HCT116 (cell line): ENCODE data around the gene MUC5B. TPM values are rescaled to one million over a fixed set of nuclear protein-coding genes. Genes with fewer than 3 reads are reported as not detected.

Experiments used
- ATAC-seq: fragments of 200-7000 bp; cut with Tn5 transposase; 2 replicates; pipeline ENCODE4 v1.9.1; 2020; ENCODE audit warnings: mild to moderate bottlenecking, moderate library complexity
- BruUV-seq: library from RNA; stranded (reverse); fragments of 400-500 nt; replicated peaks from 2 replicates; lab custom pipeline; 2021; lab: Mats Ljungman, UMichigan
- CTCF ChIA-PET: fragments of 300-600 bp; sonication (Branson Sonifier 250); formaldehyde crosslinking; loops from one replicate; lab custom pipeline; 2021; ENCODE audit warnings: antibody characterized with exemption; lab: Charles Lee
- POLR2A ChIA-PET: fragments of 300-600, 350-600 bp; sonication (Branson Sonifier 250); formaldehyde crosslinking; loops from one replicate; lab custom pipeline; 2021; ENCODE audit warnings: antibody characterized with exemption; lab: Charles Lee
- RAD21 ChIA-PET, 2 experiments: fragments of 300-600 bp; sonication (Branson Sonifier 250); formaldehyde crosslinking; loops; one replicate each; lab custom pipeline; 2023; ENCODE audit warnings: low total read pairs in 2 of 2; ENCODE audit not compliant: uncharacterized antibody in 2 of 2, unreplicated experiment in 2 of 2, low non-redundant PET in 1 of 2; lab: Charles Lee
- DNase-seq: peaks from one replicate; pipeline ENCODE4 v3.0.0-alpha.2; 2010; ENCODE audit warnings: low read depth, low spot score
- H2AFZ ChIP-seq: fragments of 200-600 bp; shearing (Covaris generic), sonication (generic); 2 replicates; pipeline ENCODE4 v1.6.1; 2017; ENCODE audit warnings: low read depth, mixed run types, mixed read lengths, antibody characterized with exemption, low read length; ENCODE audit not compliant: poor library complexity, severe bottlenecking
- H3K27ac ChIP-seq: 2 replicates; pipeline ENCODE4 v1.5.1; 2012; ENCODE audit warnings: low read depth, low read length
- H3K27me3 ChIP-seq: fragments of 200-600 bp; sonication (generic); 2 replicates; pipeline ENCODE4 v1.6.1; 2016; ENCODE audit warnings: mixed run types, low read length, mixed read lengths; ENCODE audit not compliant: insufficient read depth
- H3K36me3 ChIP-seq, 2 experiments: fragments of 200-500 bp in 1 of 2; fragments of 200-600 bp in 1 of 2; sonication (Bioruptor generic) in 1 of 2; sonication (generic) in 1 of 2; 2 replicates each; pipeline versions ENCODE4 v1.5.1 to v1.6.1; 2014 to 2016; ENCODE audit warnings: low read length in 2 of 2, inconsistent platforms in 1 of 2, mixed read lengths in 1 of 2, mixed run types in 1 of 2; ENCODE audit not compliant: insufficient read depth in 2 of 2, control insufficient read depth in 1 of 2
- H3K4me1 ChIP-seq, 2 experiments: fragments of 200-600 bp in 1 of 2; sonication (generic) in 1 of 2; 2 replicates each; pipeline versions ENCODE4 v1.5.1 to v1.6.1; 2012 to 2017; ENCODE audit warnings: low read length in 2 of 2, inconsistent platforms in 1 of 2, mild to moderate bottlenecking in 1 of 2, mixed read lengths in 1 of 2, mixed run types in 1 of 2, moderate library complexity in 1 of 2; ENCODE audit not compliant: insufficient read depth in 2 of 2, control insufficient read depth in 1 of 2
- H3K4me2 ChIP-seq: fragments of 200-600 bp; sonication (generic); 2 replicates; pipeline ENCODE4 v1.6.1; 2017; ENCODE audit warnings: mixed run types, low read length, mixed read lengths
- H3K4me3 ChIP-seq, 2 experiments: fragments of 200-600 bp in 1 of 2; sonication (generic) in 1 of 2; replicated peaks in 1 of 2; 2 replicates each; pipeline ENCODE4 v1.5.1; 2011 to 2016; ENCODE audit warnings: low read length in 2 of 2, control low read depth in 1 of 2, low read depth in 1 of 2, mild to moderate bottlenecking in 1 of 2, mixed read lengths in 1 of 2, mixed run types in 1 of 2
- H3K79me2 ChIP-seq: fragments of 200-600 bp; sonication (generic); 2 replicates; pipeline ENCODE4 v1.6.1; 2017; ENCODE audit warnings: mild to moderate bottlenecking, mixed run types, low read length, moderate library complexity, mixed read lengths; ENCODE audit not compliant: insufficient read depth
- H3K9ac ChIP-seq: fragments of 200-600 bp; sonication (generic); 2 replicates; pipeline ENCODE4 v1.6.1; 2016; ENCODE audit warnings: low read length, mixed read lengths
- H3K9me2 ChIP-seq: fragments of 200-600 bp; sonication (generic), shearing (Covaris generic); 2 replicates; pipeline ENCODE4 v1.6.1; 2017; ENCODE audit warnings: mixed run types, mild to moderate bottlenecking, moderate library complexity; ENCODE audit not compliant: insufficient read depth
- H3K9me3 ChIP-seq, 2 experiments: fragments of 200-500 bp in 1 of 2; fragments of 200-600 bp in 1 of 2; sonication (Bioruptor generic) in 1 of 2; sonication (generic) in 1 of 2; 2 replicates each; pipeline ENCODE4 v1.6.1; 2014 to 2017; ENCODE audit warnings: low read length in 2 of 2, mixed read lengths in 2 of 2, inconsistent platforms in 1 of 2, low read depth in 1 of 2, mild to moderate bottlenecking in 1 of 2, mixed run types in 1 of 2, moderate library complexity in 1 of 2; ENCODE audit not compliant: control insufficient read depth in 1 of 2, insufficient read depth in 1 of 2
- H4K20me1 ChIP-seq: fragments of 200-600 bp; sonication (generic), shearing (Covaris generic); 2 replicates; pipeline ENCODE4 v1.6.1; 2017; ENCODE audit warnings: mixed run types, mild to moderate bottlenecking, moderate library complexity; ENCODE audit not compliant: insufficient read depth
- ATF3 ChIP-seq: IDR thresholded peaks from 2 replicates; pipeline ENCODE4 v1.6.1; 2012
- CBX3 ChIP-seq: IDR thresholded peaks from 2 replicates; pipeline ENCODE4 v1.6.1; 2012; ENCODE audit warnings: low read depth
- CEBPB ChIP-seq: IDR thresholded peaks from 2 replicates; pipeline ENCODE4 v1.6.1; 2012; ENCODE audit warnings: low read depth
- EGR1 ChIP-seq: IDR thresholded peaks from 2 replicates; pipeline ENCODE4 v1.6.1; 2012; ENCODE audit warnings: low read depth
- ELF1 ChIP-seq: IDR thresholded peaks from 2 replicates; pipeline ENCODE4 v1.6.1; 2012; ENCODE audit warnings: low read depth, borderline replicate concordance
- EZH2phosphoT487 ChIP-seq: fragments of 200-600 bp; IDR thresholded peaks from 2 replicates; pipeline ENCODE4 v1.6.1; 2018; ENCODE audit warnings: antibody characterized with exemption, borderline replicate concordance
- FOSL1 ChIP-seq: IDR thresholded peaks from 2 replicates; pipeline ENCODE4 v1.6.1; 2012; ENCODE audit warnings: low read depth
- JUND ChIP-seq: IDR thresholded peaks from 2 replicates; pipeline ENCODE4 v1.6.1; 2012
- POLR2A ChIP-seq: IDR thresholded peaks from 2 replicates; pipeline ENCODE4 v1.7.0; 2011; ENCODE audit warnings: borderline replicate concordance; ENCODE audit not compliant: insufficient read depth, insufficient read length; ENCODE audit errors: extremely low read depth
- SIN3A ChIP-seq: IDR thresholded peaks from 2 replicates; pipeline ENCODE4 v1.6.1; 2012; ENCODE audit warnings: low read depth
- SP1 ChIP-seq: IDR thresholded peaks from 2 replicates; pipeline ENCODE4 v1.6.1; 2012; ENCODE audit warnings: low read depth
- TCF7L2 ChIP-seq: IDR thresholded peaks from 2 replicates; pipeline ENCODE4 v1.7.0; 2011; ENCODE audit warnings: borderline replicate concordance, inconsistent platforms; ENCODE audit not compliant: insufficient read depth, insufficient read length; ENCODE audit errors: extremely low read depth
- YY1 ChIP-seq: IDR thresholded peaks from 2 replicates; pipeline ENCODE4 v1.6.1; 2011; ENCODE audit warnings: low read length, low read depth, moderate library complexity, mild to moderate bottlenecking; ENCODE audit not compliant: insufficient replicate concordance; ENCODE audit errors: extremely low read depth
- ZBTB33 ChIP-seq: IDR thresholded peaks from 2 replicates; pipeline ENCODE4 v1.6.1; 2011; ENCODE audit warnings: mild to moderate bottlenecking, low read length, moderate library complexity; ENCODE audit not compliant: insufficient replicate concordance; ENCODE audit errors: extremely low read depth
- ZFX ChIP-seq: fragments of 450-650 bp; IDR thresholded peaks from 2 replicates; pipeline ENCODE4 v1.6.1; 2017
- ZNF274 ChIP-seq: fragments of 200-500 bp; sonication (Bioruptor generic); IDR thresholded peaks from 2 replicates; pipeline ENCODE4 v1.6.1; 2014; ENCODE audit warnings: mild to moderate bottlenecking, low read depth, low read length, inconsistent platforms
- intact Hi-C: fragments of 100-400 bp; cut with micrococcal nuclease; formaldehyde crosslinking; loops from 2 replicates; pipeline ENCODE4 v1.10.0; 2022
- total RNA-seq: library from RNA; stranded (reverse); gene quantifications from one replicate; pipeline ENCODE4 v1.2.1, GENCODE V29; 2021; ENCODE audit not compliant: unreplicated experiment
- TF ChIP-seq, protein P1 (sequence below), 3 experiments: fragments of 200-600 bp in 1 of 3; sonication (generic) in 1 of 3; IDR thresholded peaks in 2 of 3; conservative IDR thresholded peaks in 1 of 3; 2 replicates each; pipeline ENCODE4 v1.5.1; 2012 to 2017; ENCODE audit warnings: low read depth in 2 of 3, low read length in 2 of 3, antibody characterized with exemption in 1 of 3, borderline replicate concordance in 1 of 3, control low read depth in 1 of 3, mild to moderate bottlenecking in 1 of 3, mixed read lengths in 1 of 3, mixed run types in 1 of 3, moderate library complexity in 1 of 3; ENCODE audit not compliant: insufficient read depth in 1 of 3
- TF ChIP-seq, protein P2 (sequence below): IDR thresholded peaks from 2 replicates; pipeline ENCODE4 v1.6.1; 2012
- TF ChIP-seq, protein P3 (sequence below): IDR thresholded peaks from 2 replicates; pipeline ENCODE4 v1.6.1; 2012; ENCODE audit warnings: low read depth

Gene MUC5B
- total RNA-seq, 1 experiment from 2014 or later, result 1.5 TPM

GRCh38 chr11:1235901-1236315 is 13.0 kb downstream of the MUC5B start:
- Histone ChIP-seq H3K4me1 (peaks cover 0 to 6% of the 10 kb centered on the region in 2 experiments; a peak in 1 of 4 replicates), H3K27ac (no peak overlapping the region), H3K9me3 (no peaks in the 10 kb centered on the region), H3K9me2 (no peaks in the 10 kb centered on the region), H3K4me3 (no peak overlapping the region), H3K36me3 (no peaks in the 10 kb centered on the region), H3K4me2 (no peak overlapping the region), H3K9ac (no peak overlapping the region), H4K20me1 (no peaks in the 10 kb centered on the region), H3K79me2 (no peaks in the 10 kb centered on the region), H3K27me3 (no peaks in the 10 kb centered on the region), H2AFZ (no peak overlapping the region)
- ChIA-PET CTCF (no interaction called here), POLR2A (no interaction called here), RAD21 (no interaction called here)
- TF ChIP-seq, protein P1, sequence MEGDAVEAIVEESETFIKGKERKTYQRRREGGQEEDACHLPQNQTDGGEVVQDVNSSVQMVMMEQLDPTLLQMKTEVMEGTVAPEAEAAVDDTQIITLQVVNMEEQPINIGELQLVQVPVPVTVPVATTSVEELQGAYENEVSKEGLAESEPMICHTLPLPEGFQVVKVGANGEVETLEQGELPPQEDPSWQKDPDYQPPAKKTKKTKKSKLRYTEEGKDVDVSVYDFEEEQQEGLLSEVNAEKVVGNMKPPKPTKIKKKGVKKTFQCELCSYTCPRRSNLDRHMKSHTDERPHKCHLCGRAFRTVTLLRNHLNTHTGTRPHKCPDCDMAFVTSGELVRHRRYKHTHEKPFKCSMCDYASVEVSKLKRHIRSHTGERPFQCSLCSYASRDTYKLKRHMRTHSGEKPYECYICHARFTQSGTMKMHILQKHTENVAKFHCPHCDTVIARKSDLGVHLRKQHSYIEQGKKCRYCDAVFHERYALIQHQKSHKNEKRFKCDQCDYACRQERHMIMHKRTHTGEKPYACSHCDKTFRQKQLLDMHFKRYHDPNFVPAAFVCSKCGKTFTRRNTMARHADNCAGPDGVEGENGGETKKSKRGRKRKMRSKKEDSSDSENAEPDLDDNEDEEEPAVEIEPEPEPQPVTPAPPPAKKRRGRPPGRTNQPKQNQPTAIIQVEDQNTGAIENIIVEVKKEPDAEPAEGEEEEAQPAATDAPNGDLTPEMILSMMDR (IDR thresholded peaks at IDR 0.05 in 2 of 3, conservative IDR thresholded peaks at IDR 0.05 in 1 of 3; ENCODE audit: borderline replicate concordance in 1 of 3, insufficient read depth in 1 of 3, low read depth in 2 of 3, low read length in 2 of 3), result no peak
- TF ChIP-seq YY1 (no peak), ATF3 (no peak), POLR2A (no peak), SP1 (no peak), JUND (no peak), ELF1 (no peak), ZBTB33 (no peak), ZFX (no peak), SIN3A (no peak), CBX3 (no peak), EZH2phosphoT487 (no peak), FOSL1 (no peak), EGR1 (no peak), CEBPB (no peak), TCF7L2 (no peak), ZNF274 (no peak)
- TF ChIP-seq, protein P2, sequence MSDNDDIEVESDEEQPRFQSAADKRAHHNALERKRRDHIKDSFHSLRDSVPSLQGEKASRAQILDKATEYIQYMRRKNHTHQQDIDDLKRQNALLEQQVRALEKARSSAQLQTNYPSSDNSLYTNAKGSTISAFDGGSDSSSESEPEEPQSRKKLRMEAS, result no peak
- TF ChIP-seq, protein P3, sequence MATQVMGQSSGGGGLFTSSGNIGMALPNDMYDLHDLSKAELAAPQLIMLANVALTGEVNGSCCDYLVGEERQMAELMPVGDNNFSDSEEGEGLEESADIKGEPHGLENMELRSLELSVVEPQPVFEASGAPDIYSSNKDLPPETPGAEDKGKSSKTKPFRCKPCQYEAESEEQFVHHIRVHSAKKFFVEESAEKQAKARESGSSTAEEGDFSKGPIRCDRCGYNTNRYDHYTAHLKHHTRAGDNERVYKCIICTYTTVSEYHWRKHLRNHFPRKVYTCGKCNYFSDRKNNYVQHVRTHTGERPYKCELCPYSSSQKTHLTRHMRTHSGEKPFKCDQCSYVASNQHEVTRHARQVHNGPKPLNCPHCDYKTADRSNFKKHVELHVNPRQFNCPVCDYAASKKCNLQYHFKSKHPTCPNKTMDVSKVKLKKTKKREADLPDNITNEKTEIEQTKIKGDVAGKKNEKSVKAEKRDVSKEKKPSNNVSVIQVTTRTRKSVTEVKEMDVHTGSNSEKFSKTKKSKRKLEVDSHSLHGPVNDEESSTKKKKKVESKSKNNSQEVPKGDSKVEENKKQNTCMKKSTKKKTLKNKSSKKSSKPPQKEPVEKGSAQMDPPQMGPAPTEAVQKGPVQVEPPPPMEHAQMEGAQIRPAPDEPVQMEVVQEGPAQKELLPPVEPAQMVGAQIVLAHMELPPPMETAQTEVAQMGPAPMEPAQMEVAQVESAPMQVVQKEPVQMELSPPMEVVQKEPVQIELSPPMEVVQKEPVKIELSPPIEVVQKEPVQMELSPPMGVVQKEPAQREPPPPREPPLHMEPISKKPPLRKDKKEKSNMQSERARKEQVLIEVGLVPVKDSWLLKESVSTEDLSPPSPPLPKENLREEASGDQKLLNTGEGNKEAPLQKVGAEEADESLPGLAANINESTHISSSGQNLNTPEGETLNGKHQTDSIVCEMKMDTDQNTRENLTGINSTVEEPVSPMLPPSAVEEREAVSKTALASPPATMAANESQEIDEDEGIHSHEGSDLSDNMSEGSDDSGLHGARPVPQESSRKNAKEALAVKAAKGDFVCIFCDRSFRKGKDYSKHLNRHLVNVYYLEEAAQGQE, result no peak
- DNase-seq, result no peak
- no TSS peak for BruUV-seq
- intact Hi-C loops, result no loop called here
- ATAC-seq, result no peak
